EL (cell line): ENCODE measurements around the gene LGALS4.
"Not testable (repeated sequence)": the region's sequence is repeated elsewhere in the genome, so short reads cannot be mapped to it uniquely, and the experiment has no call there.

Experiments used
- DNase-seq: peaks from one replicate; pipeline ENCODE4 v3.0.0-alpha.2; 2016

The LGALS4 gene

DNA sequence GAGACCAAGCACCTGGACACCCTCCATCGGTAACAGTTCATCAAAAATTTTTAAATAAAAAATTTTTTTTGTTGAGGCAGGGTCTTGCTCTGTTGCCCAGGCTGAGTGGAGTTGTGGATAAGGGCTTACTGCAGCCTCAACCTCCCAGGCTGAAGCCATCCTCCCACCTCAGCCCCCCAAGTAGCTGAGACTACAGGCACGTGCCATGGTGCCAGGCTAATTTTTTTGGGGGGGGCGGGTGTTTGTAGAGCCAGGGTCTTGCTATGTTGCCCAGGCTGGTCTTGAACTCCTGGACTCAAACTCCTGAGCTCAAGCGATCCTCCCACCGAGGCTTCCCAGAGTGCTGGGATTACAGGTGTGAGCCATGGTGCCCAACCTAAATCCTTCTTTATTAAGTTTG lies 19.1 kb downstream of the LGALS4 start:
- DNase-seq = no peak

DNA sequence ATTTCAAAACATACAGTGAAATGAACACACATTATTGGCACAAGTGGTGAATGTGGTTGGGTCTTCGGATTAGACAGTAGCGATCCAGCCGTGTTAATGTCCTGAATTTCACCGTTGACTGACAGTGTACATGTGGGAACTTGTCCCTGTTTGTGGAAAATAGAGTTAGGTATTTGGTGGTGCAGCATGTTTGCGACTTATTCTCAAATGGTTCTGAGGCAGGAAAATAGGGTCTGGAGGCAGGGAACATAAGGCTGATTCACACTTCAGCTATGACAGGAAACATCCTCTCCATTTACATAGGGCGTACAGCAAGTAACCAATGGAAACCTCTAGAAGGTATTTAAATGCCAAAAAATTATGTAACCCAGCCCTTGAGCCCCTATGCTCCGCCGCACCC lies 19.6 kb downstream of the LGALS4 start:
- DNase-seq = peak; percentile 60

DNA sequence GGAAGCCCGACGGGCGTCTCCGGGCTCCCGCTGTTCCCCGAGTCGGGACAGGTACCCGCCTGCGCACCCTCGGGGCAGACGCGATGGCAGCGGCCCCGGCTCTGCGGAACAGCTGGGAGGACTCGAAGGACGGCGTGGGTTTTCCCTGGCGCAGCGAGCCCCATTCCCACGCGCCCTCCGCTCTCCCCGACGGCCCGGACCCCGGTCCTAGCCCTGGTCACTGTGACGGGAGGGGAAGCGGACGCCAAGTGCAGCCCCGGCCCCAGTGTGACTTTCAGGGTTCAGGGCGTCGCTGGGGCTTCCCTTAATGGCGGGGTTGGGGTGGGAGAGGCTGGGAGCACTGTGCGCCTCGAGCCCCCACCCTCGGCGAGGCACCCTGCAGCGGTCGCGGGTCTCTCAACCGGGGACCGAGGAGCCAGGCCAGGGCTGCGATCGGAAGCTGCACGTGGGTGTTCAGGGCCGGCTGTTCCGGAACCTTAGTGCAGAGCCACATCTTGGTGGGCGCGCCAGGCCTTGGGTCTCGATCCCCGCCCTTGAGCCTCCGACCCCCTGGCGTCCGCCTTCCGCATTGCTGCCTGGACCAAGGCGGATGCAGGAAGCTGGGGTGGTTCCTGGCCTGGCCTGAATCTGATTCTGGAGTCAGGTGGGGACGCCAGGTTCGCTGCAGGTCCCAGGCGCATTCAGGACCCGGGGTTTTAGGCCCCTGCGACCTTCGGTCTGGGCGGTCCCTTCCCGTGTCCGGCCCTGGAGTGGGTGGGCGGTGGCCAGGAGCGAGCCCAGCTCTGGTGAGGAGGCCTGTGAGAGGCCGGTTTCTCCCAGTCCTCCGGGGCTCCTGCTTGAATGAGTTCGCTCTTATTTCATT lies 20.3 kb downstream of the LGALS4 start:
- DNase-seq = no peak

DNA sequence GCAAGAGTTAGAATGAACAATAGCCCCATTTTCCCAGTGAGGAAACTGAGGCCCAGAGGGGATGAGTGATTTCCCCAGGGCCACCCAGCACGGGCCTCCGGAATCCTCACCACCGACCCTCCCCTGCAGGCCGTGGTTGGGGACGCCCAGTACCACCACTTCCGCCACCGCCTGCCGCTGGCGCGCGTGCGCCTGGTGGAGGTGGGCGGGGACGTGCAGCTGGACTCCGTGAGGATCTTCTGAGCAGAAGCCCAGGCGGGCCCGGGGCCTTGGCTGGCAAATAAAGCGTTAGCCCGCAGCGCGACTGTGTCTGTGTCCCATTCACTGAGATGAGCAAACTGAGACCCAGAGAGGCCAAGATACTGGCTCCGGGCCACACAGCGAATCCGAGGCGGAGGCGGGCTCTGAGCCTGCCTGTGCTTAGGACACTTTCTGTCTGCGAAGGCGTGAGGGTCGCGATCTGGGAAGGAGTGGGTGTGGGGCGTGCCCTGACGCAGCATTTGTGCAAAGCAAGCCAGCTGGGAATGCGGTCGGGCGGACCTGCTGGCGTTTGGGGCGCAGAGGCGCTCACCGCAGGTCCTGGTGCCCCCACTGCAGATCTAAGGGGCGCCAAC lies 21.2 kb downstream of the LGALS4 start:
- DNase-seq = not testable (repeated sequence)

DNA sequence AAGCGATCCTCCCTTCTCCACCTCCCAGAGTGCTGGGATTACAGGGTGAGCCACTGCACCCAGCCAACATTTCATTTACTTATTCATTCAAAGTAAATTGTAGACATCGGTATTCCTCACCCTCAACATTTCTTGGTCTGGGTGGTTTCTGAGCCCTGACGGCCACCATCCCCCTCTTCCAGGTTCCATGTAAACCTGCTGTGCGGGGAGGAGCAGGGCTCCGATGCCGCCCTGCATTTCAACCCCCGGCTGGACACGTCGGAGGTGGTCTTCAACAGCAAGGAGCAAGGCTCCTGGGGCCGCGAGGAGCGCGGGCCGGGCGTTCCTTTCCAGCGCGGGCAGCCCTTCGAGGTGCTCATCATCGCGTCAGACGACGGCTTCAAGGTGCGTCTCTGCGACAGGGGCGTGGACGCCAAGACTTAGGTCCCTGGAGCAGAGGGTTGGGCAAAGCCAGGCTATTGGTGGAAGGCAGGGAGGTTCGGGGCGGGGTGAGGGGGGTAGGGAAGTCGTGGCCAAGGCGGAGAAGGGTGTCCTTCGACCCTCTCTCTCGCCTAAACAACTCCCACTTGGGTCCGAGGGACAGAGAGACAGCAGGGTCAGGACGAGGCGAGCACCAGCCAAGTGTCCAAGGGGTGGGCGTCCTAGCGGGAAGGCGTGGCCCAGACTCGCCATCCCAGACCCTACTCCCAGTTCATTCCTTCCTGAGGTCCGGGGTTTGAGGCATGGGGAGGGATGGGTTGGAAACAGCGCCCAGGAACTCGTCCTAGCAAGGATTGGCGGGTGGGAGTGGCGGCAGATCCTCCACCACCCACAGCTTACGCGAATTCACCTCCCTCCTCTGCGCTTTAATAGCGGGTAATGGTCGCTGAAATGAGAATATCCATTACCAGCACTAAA lies 22.0 kb downstream of the LGALS4 start:
- DNase-seq = not testable (repeated sequence)

DNA sequence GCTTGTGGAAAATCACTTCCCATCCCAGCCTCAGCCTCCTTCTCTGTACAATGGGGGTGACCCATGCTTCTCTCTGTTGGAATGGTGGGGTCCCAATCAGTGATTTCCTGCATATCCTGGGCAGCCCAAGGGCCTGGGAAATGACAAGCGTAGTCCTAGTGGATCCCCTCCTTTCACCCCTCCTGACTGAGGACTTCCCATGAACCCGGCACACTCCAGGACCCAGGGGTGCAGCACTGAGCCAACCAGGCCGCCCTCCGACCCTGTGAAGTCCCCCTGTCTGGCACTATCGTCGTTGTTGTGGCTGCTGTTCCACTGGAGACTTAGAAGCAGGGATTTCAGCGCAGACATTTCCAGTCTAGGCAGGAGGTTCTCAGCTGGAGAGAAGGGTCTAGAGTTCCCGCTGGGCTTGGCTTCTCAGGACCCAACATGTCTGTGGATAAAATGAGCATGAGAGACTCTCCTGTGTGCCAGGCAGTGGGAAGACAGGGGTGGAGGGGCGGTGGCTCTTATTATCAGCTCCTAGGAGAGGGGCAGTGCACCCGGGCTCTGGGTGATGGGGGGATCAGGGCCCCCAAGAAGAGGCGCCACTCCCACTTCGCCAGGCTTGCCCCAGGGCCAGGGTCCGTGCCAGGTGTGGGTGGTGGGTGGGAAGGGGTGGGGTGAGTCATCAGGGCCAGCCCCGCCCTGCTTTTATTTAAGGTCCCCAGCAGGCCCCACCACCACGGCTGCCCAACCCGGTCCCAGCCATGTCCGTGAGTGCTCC lies 24.1 kb downstream of the LGALS4 start, which contains the start of gene LGALS7B:
Gene LGALS7B (plus strand): TSS at position 723 of the 766 bp plus-strand sequence. CDS start 27 bp downstream, at position 750.
- no peak for DNase-seq

DNA sequence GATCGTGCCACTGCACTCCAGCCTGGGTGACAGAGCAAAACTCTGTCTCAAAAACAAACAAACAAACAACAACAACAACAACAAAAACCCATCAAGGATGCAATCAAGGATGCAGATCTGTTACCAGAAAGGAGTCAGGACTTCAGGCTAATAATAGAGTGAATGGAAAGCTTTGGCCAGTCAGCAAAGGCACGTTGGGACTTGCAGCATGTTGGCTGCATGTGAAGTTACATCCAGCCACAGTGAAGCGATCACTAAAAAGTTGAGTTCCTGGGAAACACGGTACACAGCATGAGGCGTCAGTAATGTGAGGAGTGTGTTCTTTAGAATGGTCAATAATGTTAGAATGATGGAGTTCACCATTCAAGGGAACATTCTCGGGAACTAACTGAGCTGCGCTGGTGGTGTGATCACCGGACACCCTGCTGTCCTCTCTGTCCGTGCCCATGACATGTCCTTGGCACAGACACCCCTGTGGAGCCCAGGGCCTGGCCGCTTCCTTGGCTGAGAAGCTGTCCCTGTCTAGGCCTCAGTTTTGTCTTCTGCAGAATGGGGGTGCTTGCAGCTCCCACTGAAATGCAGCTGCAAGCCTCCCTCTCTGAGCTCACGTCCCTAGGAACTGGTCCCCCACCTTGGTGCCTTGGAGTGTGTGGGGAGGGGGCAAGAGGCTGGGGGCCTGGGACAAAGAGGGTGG lies 26.0 kb downstream of the LGALS4 start:
- no peak for DNase-seq

DNA sequence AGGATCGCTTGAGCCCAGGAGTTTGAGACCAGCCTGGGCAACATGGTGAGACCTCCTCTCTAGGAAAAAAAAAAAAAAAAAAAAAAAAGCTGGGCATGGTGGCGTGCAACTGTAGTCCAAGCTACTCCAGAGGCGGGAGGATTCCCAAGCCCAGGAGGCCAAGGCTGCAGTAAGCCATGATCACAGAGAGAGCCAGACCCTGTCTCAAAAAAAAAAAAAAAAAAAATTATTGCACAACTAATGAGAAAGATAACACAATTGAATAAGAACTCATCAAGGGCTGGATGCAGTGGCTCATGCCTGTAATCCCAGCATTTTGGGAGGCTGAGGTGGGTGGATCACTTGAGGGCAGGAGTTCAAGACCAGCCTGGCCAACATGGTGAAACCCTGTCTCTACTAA lies 26.7 kb downstream of the LGALS4 start:
- not testable (repeated sequence) for DNase-seq

DNA sequence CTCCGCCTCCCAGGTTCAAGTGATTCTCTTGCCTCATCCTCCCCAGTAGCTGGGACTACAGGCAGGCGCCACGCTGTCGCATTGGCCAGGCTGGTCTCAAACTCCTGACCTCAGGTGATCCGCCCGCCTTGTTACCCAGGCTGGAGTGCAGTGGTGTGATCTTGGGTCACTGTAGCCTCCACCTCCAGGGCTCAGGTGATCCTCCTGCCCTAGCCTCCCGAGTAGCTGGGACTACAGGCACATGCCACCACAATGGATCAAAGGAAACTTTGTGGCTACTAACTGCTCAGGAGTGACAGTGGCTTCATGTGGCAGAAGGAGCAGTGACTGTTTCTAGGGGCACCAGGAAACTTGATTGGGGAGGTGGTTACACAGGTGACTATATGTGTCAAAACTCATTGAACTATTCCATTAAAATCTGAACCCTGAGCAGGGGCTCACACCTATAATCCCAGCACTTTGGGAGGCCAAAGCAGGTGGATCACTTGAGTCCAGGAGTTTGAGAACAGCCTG lies 27.5 kb downstream of the LGALS4 start:
- no peak for DNase-seq

DNA sequence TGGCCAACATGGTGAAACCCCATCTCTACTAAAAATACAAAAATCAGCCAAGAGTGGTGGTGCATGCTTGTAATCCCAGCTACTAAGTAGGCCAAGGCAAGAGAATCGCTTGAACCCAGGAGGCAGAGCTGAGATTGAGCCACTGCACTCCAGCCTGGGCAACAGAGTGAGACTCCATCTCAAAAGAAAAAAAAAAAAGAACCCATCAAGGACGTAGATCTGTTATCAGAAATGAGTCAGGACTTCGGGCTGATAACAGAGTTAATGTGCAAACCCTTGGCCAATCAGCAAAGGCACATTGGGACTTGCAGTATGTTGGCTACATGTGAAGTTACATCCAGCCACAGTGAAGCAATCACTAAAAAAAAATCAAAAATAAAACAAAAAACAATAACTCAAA lies 28.5 kb downstream of the LGALS4 start:
- DNase-seq = no peak

DNA sequence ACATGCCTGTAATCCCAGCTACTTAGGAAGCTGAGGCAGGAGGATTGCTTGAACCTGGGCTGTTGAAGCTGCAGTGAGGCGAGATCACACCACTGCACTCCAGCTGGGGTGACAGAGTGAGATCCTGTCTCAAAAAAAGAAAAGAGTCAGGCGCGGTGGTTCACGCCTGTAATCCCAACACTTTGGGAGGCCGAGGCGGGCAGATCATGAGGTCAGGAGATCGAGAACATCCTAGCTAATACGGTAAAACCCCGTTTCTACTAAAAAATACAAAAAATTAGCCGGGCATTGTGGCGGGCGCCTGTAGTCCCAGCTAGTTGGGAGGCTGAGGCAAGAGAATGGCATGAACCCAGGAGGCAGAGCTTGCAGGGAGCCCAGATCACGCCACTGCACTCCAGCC lies 30.5 kb downstream of the LGALS4 start:
- DNase-seq = not testable (repeated sequence)

DNA sequence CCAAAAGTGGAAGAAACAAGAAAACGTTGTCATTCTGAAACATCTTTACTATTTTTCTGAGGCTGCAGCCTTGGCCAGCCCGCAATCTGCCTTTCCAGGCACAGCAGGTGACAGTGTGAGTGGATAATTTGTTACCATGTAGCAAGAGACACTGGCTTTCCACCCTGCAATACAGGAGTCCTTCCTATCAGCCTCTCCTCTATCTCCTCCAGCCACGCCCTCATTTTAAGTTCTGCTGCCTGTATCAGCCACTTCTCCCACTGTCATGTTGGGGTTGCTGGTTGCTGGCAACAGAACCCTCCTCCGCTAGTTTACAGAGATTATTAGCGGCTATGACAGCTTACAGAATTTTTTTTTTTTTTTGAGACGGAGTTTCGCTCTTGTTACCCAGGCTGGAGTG lies 31.7 kb downstream of the LGALS4 start:
- no peak for DNase-seq

DNA sequence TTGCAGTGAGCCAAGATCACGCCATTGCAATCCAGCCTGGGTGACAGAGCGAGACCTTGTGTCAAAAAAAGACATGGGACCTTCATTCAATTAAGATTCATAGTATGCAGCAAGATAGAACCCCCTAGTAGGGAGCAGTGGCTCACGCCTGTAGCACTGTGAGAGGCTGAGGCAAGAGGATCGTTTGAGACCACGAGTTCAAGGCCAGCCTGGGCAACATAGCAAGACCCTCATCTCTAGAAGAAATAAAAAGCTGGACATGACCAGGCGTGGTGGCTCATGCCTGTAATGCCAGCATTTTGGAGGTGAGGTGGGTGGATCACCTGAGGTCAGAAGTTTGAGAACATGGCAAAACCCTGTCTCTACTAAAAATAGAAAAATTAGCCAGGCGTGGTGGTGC lies 32.3 kb downstream of the LGALS4 start:
- DNase-seq = no peak

DNA sequence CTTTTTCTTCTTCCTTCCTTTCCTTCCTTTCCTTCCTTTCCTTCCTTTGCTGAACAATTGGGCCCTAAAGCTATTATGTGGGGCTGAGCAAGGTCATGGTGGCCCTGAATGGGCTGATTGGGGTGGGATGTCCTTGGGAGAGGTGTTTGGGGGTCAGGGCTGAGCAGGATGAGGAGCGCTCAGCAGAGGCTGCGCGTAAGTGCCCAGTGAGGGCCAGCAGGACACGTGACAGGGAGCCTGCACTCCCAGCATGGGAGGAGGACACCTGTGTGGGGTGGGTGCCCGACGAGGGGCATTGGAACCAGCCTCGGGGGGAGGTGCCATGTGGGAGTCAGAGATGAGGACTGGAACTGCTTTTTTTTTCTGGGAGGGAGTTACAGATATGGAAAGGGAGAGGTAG lies 34.0 kb downstream of the LGALS4 start:
- DNase-seq = no peak

DNA sequence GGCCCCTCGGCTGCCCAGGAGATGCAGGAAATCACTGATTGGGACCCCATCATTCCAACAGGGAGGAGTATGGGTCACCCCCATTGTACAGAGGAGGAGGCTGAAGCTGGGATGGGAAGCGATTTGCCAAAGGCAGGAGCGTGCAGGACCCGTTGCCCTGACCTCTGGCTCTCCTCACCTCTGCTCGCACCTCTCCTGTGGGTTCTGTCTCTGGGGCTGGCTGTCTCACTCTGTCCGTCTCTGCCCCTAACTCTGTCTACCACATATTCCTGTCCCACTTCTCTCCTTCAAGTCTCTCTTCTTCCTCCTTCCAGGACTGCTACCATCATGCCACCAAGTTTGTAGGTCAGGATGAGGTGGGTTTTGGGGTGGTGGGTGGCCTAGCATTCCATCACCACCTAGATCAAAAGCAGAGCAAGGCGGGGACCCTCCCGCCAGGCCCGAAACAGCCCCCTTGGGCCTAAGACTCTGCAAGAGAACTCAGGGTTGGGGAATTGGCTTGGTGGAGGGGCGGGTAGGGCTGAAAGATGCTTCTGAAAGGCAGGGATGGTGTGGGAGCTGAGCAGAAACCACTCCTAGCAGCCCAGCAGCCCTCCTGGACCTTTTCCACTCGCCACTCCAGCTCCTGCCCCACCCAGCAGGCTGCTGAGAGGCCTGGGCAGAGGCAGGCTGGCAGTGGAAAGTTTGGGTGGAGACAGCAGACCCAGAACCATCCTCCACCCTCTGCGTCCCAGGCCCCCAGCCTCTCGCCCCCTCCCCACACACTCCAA lies 38.4 kb downstream of the LGALS4 start:
- no peak for DNase-seq

DNA sequence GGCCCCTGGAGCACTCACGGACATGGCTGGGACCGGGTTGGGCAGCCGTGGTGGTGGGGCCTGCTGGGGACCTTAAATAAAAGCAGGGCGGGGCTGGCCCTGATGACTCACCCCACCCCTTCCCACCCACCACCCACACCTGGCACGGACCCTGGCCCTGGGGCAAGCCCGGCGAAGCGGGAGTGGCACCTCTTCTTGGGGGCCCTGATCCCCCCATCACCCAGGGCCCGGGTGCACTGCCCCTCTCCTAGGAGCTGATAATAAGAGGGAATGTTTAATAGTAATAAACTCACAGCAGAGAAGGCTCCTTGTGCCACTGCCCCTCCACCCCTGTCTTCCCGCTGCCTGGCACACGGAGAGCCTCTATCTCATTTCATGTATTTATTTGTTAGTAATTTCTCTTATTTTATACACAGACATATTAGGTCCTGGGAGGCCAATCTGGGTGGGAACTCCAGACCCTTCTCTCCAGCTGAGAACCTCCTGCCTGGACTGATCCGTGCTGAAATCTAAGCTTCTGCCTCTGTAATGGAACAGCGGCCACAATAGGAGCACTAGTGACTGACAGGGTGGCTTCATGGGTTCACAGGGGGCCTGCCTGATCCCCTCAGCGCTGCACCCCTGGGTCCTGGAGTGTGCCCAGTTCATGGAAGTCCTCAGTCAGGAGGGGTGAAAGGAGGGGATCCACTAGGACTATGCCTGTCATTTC lies 39.1 kb downstream of the LGALS4 start, which contains the start of gene LGALS7:
Gene LGALS7 (minus strand): TSS at position 49 of the 709 bp plus-strand sequence. CDS start 25 bp downstream, at position 24.
- DNase-seq = no peak

DNA sequence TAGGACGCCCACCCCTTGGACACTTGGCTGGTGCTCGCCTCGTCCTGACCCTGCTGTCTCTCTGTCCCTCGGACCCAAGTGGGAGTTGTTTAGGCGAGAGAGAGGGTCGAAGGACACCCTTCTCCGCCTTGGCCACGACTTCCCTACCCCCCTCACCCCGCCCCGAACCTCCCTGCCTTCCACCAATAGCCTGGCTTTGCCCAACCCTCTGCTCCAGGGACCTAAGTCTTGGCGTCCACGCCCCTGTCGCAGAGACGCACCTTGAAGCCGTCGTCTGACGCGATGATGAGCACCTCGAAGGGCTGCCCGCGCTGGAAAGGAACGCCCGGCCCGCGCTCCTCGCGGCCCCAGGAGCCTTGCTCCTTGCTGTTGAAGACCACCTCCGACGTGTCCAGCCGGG lies 41.2 kb downstream of the LGALS4 start:
- not testable (repeated sequence) for DNase-seq

DNA sequence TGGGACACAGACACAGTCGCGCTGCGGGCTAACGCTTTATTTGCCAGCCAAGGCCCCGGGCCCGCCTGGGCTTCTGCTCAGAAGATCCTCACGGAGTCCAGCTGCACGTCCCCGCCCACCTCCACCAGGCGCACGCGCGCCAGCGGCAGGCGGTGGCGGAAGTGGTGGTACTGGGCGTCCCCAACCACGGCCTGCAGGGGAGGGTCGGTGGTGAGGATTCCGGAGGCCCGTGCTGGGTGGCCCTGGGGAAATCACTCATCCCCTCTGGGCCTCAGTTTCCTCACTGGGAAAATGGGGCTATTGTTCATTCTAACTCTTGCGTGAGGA lies 41.8 kb downstream of the LGALS4 start:
- not testable (repeated sequence) for DNase-seq

DNA sequence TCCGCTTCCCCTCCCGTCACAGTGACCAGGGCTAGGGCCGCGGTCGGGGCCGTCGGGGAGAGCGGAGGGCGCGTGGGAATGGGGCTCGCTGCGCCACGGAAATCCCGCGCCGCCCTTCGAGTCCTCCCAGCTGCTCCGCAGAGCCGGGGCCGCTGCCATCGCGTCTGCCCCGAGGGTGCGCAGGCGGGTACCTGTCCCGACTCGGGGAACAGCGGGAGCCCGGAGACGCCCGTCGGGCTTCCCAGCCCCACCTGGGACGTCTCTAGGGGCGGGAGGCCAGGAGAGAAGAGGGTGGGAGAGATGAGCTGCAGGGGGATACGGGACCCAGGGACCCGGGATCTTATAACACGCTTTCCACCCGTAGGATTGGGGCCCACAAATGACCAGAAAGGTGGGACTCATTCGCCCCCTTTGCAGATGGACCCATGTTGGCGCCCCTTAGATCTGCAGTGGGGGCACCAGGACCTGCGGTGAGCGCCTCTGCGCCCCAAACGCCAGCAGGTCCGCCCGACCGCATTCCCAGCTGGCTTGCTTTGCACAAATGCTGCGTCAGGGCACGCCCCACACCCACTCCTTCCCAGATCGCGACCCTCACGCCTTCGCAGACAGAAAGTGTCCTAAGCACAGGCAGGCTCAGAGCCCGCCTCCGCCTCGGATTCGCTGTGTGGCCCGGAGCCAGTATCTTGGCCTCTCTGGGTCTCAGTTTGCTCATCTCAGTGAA lies 42.4 kb downstream of the LGALS4 start:
- DNase-seq = not testable (repeated sequence)
